ENCODE data around the gene MFAP3L. TPM values are rescaled to one million over a fixed set of nuclear protein-coding genes. Genes with fewer than 3 reads are reported as not detected.
A peak's percentile ranks its signal among the peaks of the same experiment; 100 is the strongest.
"Not testable (repeated sequence)": the region's sequence is repeated elsewhere in the genome, so short reads cannot be mapped to it uniquely, and the experiment has no call there.

The MFAP3L gene
- total RNA-seq, 1 donor from 2014 or later, result 14.2 TPM

GRCh38 chr4:170057866-170058265 lies 31.7 kb upstream of the MFAP3L start:
- H3K27me3 ChIP-seq (ENCODE audit: control insufficient read depth, insufficient read depth, low read length), result no peaks in the 10 kb centered on the region
- no peak overlapping the region for H3K4me3 ChIP-seq (ENCODE audit: low read depth, low read length)
- H3K36me3 ChIP-seq (ENCODE audit: control insufficient read depth, insufficient read depth, low read length), result no peaks in the 10 kb centered on the region
- DNase-seq (ENCODE audit: low read depth), result no peak
- TF ChIP-seq, protein P1, sequence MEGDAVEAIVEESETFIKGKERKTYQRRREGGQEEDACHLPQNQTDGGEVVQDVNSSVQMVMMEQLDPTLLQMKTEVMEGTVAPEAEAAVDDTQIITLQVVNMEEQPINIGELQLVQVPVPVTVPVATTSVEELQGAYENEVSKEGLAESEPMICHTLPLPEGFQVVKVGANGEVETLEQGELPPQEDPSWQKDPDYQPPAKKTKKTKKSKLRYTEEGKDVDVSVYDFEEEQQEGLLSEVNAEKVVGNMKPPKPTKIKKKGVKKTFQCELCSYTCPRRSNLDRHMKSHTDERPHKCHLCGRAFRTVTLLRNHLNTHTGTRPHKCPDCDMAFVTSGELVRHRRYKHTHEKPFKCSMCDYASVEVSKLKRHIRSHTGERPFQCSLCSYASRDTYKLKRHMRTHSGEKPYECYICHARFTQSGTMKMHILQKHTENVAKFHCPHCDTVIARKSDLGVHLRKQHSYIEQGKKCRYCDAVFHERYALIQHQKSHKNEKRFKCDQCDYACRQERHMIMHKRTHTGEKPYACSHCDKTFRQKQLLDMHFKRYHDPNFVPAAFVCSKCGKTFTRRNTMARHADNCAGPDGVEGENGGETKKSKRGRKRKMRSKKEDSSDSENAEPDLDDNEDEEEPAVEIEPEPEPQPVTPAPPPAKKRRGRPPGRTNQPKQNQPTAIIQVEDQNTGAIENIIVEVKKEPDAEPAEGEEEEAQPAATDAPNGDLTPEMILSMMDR (IDR thresholded peaks at IDR 0.05; ENCODE audit: insufficient read depth, low read length, poor library complexity, severe bottlenecking), result no peak

GRCh38 chr4:170052919-170053318 lies 26.7 kb upstream of the MFAP3L start:
- H3K4me3 ChIP-seq (ENCODE audit: low read depth, low read length), result no peak overlapping the region
- TF ChIP-seq, protein P1 (IDR thresholded peaks at IDR 0.05; ENCODE audit: insufficient read depth, low read length, poor library complexity, severe bottlenecking), result no peak

GRCh38 chr4:170051402-170051801 lies 25.2 kb upstream of the MFAP3L start:
- DNase-seq (ENCODE audit: low read depth), result no peak
- Histone ChIP-seq H3K27me3 (ENCODE audit: control insufficient read depth, insufficient read depth, low read length) (peaks cover 2% of the 10 kb centered on the region), H3K36me3 (ENCODE audit: control insufficient read depth, insufficient read depth, low read length) (no peaks in the 10 kb centered on the region), H3K4me3 (ENCODE audit: low read depth, low read length) (no peak overlapping the region)
- TF ChIP-seq, protein P1 (IDR thresholded peaks at IDR 0.05; ENCODE audit: insufficient read depth, low read length, poor library complexity, severe bottlenecking), result no peak

More at GRCh38 chr4:170052919-170053318, 26.7 kb upstream of the MFAP3L start:
- Histone ChIP-seq H3K27me3 (ENCODE audit: control insufficient read depth, insufficient read depth, low read length) (peaks cover 2% of the 10 kb centered on the region), H3K36me3 (ENCODE audit: control insufficient read depth, insufficient read depth, low read length) (no peaks in the 10 kb centered on the region)
- no peak for DNase-seq (ENCODE audit: low read depth)

GRCh38 chr4:170049766-170050165 lies 23.6 kb upstream of the MFAP3L start:
- Histone ChIP-seq H3K27me3 (ENCODE audit: control insufficient read depth, insufficient read depth, low read length) (peaks cover 2% of the 10 kb centered on the region), H3K4me3 (ENCODE audit: low read depth, low read length) (no peak overlapping the region), H3K36me3 (ENCODE audit: control insufficient read depth, insufficient read depth, low read length) (no peaks in the 10 kb centered on the region)
- TF ChIP-seq, protein P1 (IDR thresholded peaks at IDR 0.05; ENCODE audit: insufficient read depth, low read length, poor library complexity, severe bottlenecking), result no peak
- no peak for DNase-seq (ENCODE audit: low read depth)

DNA sequence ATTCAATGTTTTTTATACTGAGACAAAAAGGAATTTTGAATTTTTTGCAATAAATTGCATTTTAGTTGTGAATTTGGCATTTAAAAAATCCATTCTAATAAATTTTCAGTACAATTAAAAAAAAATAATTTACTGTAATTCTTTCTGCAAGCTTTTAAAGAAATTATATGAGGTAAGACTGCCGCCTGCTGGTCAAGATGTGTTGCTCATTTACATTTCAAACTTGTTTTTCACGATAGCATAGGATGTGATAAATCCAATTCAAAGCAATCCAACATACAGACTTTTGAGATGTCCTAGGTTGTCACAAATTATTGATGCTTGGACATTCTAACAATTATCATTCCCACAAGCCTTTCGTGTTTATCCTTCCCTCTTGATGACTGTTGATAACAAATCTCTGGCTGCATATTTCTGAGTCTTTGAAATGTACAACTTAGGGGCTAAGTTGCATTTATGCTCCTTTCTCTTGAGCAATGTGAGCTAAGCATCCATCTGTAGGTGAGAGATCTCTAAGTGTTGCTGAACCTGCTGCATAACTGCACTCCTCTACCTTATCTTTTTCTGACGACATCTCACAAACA lies 21.7 kb upstream of the MFAP3L start:
- Histone ChIP-seq H3K27me3 (ENCODE audit: control insufficient read depth, insufficient read depth, low read length) (peaks cover 2% of the 10 kb centered on the region), H3K4me3 (ENCODE audit: low read depth, low read length) (no peak overlapping the region), H3K36me3 (ENCODE audit: control insufficient read depth, insufficient read depth, low read length) (no peaks in the 10 kb centered on the region)
- TF ChIP-seq, protein P1 (IDR thresholded peaks at IDR 0.05; ENCODE audit: insufficient read depth, low read length, poor library complexity, severe bottlenecking), result peak; percentile 63
- DNase-seq (ENCODE audit: low read depth), result peak; percentile 39

DNA sequence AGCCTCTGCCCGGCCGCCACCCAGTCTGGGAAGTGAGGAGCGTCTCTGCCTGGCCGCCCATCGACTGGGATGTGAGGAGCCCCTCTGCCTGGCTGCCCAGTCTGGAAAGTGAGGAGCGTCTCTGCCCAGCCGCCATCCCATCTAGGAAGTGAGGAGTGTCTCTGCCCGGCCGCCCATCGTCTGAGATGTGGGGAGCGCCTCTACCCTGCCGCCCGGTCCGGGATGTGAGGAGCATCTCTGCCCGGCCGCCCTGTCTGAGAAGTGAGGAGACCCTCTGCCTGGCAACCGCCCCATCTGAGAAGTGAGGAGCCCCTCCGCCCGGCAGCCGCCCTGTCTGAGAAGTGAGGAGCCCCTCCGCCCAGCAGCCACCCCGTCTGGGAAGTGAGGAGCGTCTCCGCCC lies 20.0 kb upstream of the MFAP3L start:
- H3K4me3 ChIP-seq (ENCODE audit: low read depth, low read length); H3K27me3 ChIP-seq (ENCODE audit: control insufficient read depth, insufficient read depth, low read length); H3K36me3 ChIP-seq (ENCODE audit: control insufficient read depth, insufficient read depth, low read length); DNase-seq (ENCODE audit: low read depth): not testable (repeated sequence)
